IMR-90 (cell line): ENCODE measurements around the gene LEPROT. TPM values are rescaled to one million over a fixed set of nuclear protein-coding genes. Genes with fewer than 3 reads are reported as not detected.

ENCODE experiments used
- ATAC-seq: fragments of 200-7000 bp; cut with Tn5 transposase; 2 replicates; pipeline ENCODE4 v1.9.1; 2020; ENCODE audit warnings: low read depth, mild to moderate bottlenecking, moderate library complexity
- BruUV-seq: library from RNA; stranded (reverse); fragments of 400-500 nt; replicated peaks from 2 replicates; lab custom pipeline; 2021; lab: Mats Ljungman, UMichigan
- CTCF ChIA-PET: fragments of 300-600 bp; formaldehyde crosslinking; extraction: SDS; loops from one replicate; lab custom pipeline; 2021; ENCODE audit warnings: antibody characterized with exemption; lab: Yijun Ruan, JAX
- POLR2A ChIA-PET: fragments of 300-600 bp; sonication (Branson Sonifier 250); formaldehyde crosslinking; loops from one replicate; lab custom pipeline; 2022; ENCODE audit warnings: antibody characterized with exemption; ENCODE audit not compliant: unreplicated experiment; lab: Charles Lee
- DNase-seq: peaks from one replicate; pipeline ENCODE4 v3.0.0; 2013
- H2AFZ ChIP-seq: replicated peaks from 2 replicates; pipeline ENCODE3; 2013; ENCODE audit warnings: low read length, mild to moderate bottlenecking; ENCODE audit not compliant: poor library complexity
- H2AK5ac ChIP-seq: 2 replicates; pipeline ENCODE4 v1.6.1; 2013; ENCODE audit warnings: low read depth, low read length, inconsistent platforms
- H2AK9ac ChIP-seq: replicated peaks from 2 replicates; pipeline ENCODE3; 2013; ENCODE audit warnings: mild to moderate bottlenecking, low read depth, low read length, moderate library complexity; ENCODE audit not compliant: poor library complexity
- H2BK120ac ChIP-seq: 2 replicates; pipeline ENCODE4 v1.6.1; 2013; ENCODE audit warnings: low read depth, low read length, inconsistent platforms
- H2BK15ac ChIP-seq: 3 replicates; pipeline ENCODE4 v1.6.1; 2013; ENCODE audit warnings: low read depth, low read length, inconsistent platforms
- H2BK20ac ChIP-seq: 2 replicates; pipeline ENCODE4 v1.6.1; 2013; ENCODE audit warnings: low read depth, mild to moderate bottlenecking, inconsistent platforms, low read length, moderate library complexity
- H2BK5ac ChIP-seq: 2 replicates; pipeline ENCODE4 v1.6.1; 2013; ENCODE audit warnings: mild to moderate bottlenecking, low read depth, low read length, inconsistent platforms; ENCODE audit not compliant: poor library complexity, severe bottlenecking
- H3K14ac ChIP-seq: replicated peaks from 2 replicates; pipeline ENCODE4 v1.6.1; 2013; ENCODE audit warnings: low read depth, low read length, inconsistent platforms
- H3K18ac ChIP-seq: 2 replicates; pipeline ENCODE4 v1.6.1; 2013; ENCODE audit warnings: low read depth, low read length, control low read depth
- H3K23ac ChIP-seq: 2 replicates; pipeline ENCODE4 v1.6.1; 2013; ENCODE audit warnings: low read depth, low read length, inconsistent platforms
- H3K27ac ChIP-seq: 2 replicates; pipeline ENCODE4 v1.5.1; 2013; ENCODE audit warnings: mild to moderate bottlenecking, control low read depth, low read length; ENCODE audit not compliant: insufficient read depth
- H3K27me3 ChIP-seq: 2 replicates; pipeline ENCODE4 v1.6.1; 2013; ENCODE audit warnings: low read length; ENCODE audit not compliant: control insufficient read depth, insufficient read depth
- H3K36me3 ChIP-seq: 2 replicates; pipeline ENCODE4 v1.6.1; 2013; ENCODE audit warnings: low read length, mixed read lengths; ENCODE audit not compliant: control insufficient read depth, insufficient read depth
- H3K4ac ChIP-seq: 2 replicates; pipeline ENCODE4 v1.6.1; 2013; ENCODE audit warnings: low read depth, low read length, inconsistent platforms
- H3K4me1 ChIP-seq: 2 replicates; pipeline ENCODE4 v1.6.1; 2013; ENCODE audit warnings: low read length, mixed read lengths; ENCODE audit not compliant: control insufficient read depth, insufficient read depth
- H3K4me2 ChIP-seq: 2 replicates; pipeline ENCODE4 v1.6.1; 2013; ENCODE audit warnings: low read depth, mild to moderate bottlenecking, control low read depth, low read length, moderate library complexity
- H3K4me3 ChIP-seq: 2 replicates; pipeline ENCODE4 v1.5.1; 2013; ENCODE audit warnings: low read depth, mild to moderate bottlenecking, control low read depth, low read length, moderate library complexity; ENCODE audit not compliant: insufficient read depth
- H3K56ac ChIP-seq: 2 replicates; pipeline ENCODE4 v1.6.1; 2013; ENCODE audit warnings: low read length, inconsistent platforms; ENCODE audit not compliant: insufficient read depth; ENCODE audit errors: extremely low read depth
- H3K79me1 ChIP-seq, 2 experiments: 2 replicates each; pipeline ENCODE4 v1.6.1; 2013; ENCODE audit warnings: low read length in 2 of 2, inconsistent platforms in 1 of 2, low read depth in 1 of 2
- H3K9ac ChIP-seq: 2 replicates; pipeline ENCODE4 v1.6.1; 2013; ENCODE audit warnings: low read depth, low read length, control low read depth
- H3K9me1 ChIP-seq: 2 replicates; pipeline ENCODE4 v1.6.1; 2013; ENCODE audit warnings: low read length, inconsistent platforms; ENCODE audit not compliant: insufficient read depth
- H3K9me3 ChIP-seq: 2 replicates; pipeline ENCODE4 v1.6.1; 2013; ENCODE audit warnings: low read length; ENCODE audit not compliant: control insufficient read depth, insufficient read depth
- H4K20me1 ChIP-seq: 2 replicates; pipeline ENCODE4 v1.6.1; 2013; ENCODE audit warnings: low read length, inconsistent platforms; ENCODE audit not compliant: insufficient read depth
- H4K5ac ChIP-seq: 2 replicates; pipeline ENCODE4 v1.6.1; 2013; ENCODE audit warnings: mild to moderate bottlenecking, low read depth, low read length, control low read depth
- H4K8ac ChIP-seq, 2 experiments: 2 replicates each; pipeline ENCODE4 v1.6.1; 2013; ENCODE audit warnings: low read depth in 2 of 2, low read length in 2 of 2, control low read depth in 1 of 2, inconsistent platforms in 1 of 2
- H4K91ac ChIP-seq: 2 replicates; pipeline ENCODE4 v1.6.1; 2013; ENCODE audit warnings: low read depth, low read length, inconsistent platforms; ENCODE audit not compliant: insufficient read depth
- BHLHE40 ChIP-seq: fragments of 150-350 bp; IDR thresholded peaks from 2 replicates; pipeline ENCODE4 v1.6.1; 2016; ENCODE audit warnings: mild to moderate bottlenecking, low read depth, low read length
- CEBPB ChIP-seq: IDR thresholded peaks from 2 replicates; pipeline ENCODE4 v1.6.1; 2012; ENCODE audit warnings: low read depth, low read length, improper control_type of control experiment
- CHD1 ChIP-seq: IDR thresholded peaks from 2 replicates; pipeline ENCODE4 v1.6.1; 2012; ENCODE audit warnings: low read depth, low read length, improper control_type of control experiment
- CTCF ChIP-seq: conservative IDR thresholded peaks from 2 replicates; pipeline ENCODE4 v1.5.1; 2012; ENCODE audit warnings: mild to moderate bottlenecking, low read depth, low read length, improper control_type of control experiment
- FOS ChIP-seq: fragments of 150-350 bp; IDR thresholded peaks from 2 replicates; pipeline ENCODE4 v1.6.1; 2016; ENCODE audit warnings: low read depth, low read length
- MAFK ChIP-seq: IDR thresholded peaks from 2 replicates; pipeline ENCODE4 v1.6.1; 2012; ENCODE audit warnings: low read depth, low read length, improper control_type of control experiment
- MAZ ChIP-seq: IDR thresholded peaks from 2 replicates; pipeline ENCODE4 v1.6.1; 2012; ENCODE audit warnings: low read depth, mild to moderate bottlenecking, low read length, improper control_type of control experiment, moderate library complexity, borderline replicate concordance
- MXI1 ChIP-seq: IDR thresholded peaks from 2 replicates; pipeline ENCODE4 v1.6.1; 2012; ENCODE audit warnings: low read depth, mild to moderate bottlenecking, low read length, moderate library complexity, borderline replicate concordance
- NFE2L2 ChIP-seq: fragments of 150-350 bp; IDR thresholded peaks from 2 replicates; pipeline ENCODE4 v1.6.1; 2016; ENCODE audit warnings: low read depth, mild to moderate bottlenecking, low read length
- POLR2A ChIP-seq: IDR thresholded peaks from 2 replicates; pipeline ENCODE4 v1.6.1; 2012; ENCODE audit warnings: mild to moderate bottlenecking, low read depth, low read length
- RCOR1 ChIP-seq: IDR thresholded peaks from 2 replicates; pipeline ENCODE4 v1.6.1; 2012; ENCODE audit warnings: mild to moderate bottlenecking, low read length, improper control_type of control experiment; ENCODE audit not compliant: insufficient replicate concordance
- RFX5 ChIP-seq: IDR thresholded peaks from 2 replicates; pipeline ENCODE4 v1.8.0; 2012; ENCODE audit warnings: low read depth, mild to moderate bottlenecking, low read length, moderate library complexity
- SMC3 ChIP-seq: fragments of 150-350 bp; IDR thresholded peaks from 2 replicates; pipeline ENCODE4 v1.6.1; 2016; ENCODE audit warnings: low read depth, mild to moderate bottlenecking, antibody characterized with exemption, low read length, moderate library complexity
- WGBS, 2 experiments: methylation state at CpG; one replicate each; pipeline versions ENCODE4 v1.1.5 to v1.1.7; 2013; ENCODE audit warnings: missing lambda C conversion rate in 2 of 2; ENCODE audit not compliant: insufficient read length in 1 of 2; ENCODE audit errors: extremely low coverage in 2 of 2; 5-methylcytosine and 5-hydroxymethylcytosine counted together
- dilution Hi-C: fragments of 300-500 bp; cut with HindIII; formaldehyde crosslinking; loops from one replicate; pipeline ENCODE4 v1.14.3; 2018; ENCODE audit warnings: low sequenced_read_pairs; ENCODE audit not compliant: unreplicated experiment
- in situ Hi-C: fragments of 300-500 bp; cut with MboI; formaldehyde crosslinking; loops from 3 replicates; pipeline ENCODE4 v1.14.3; 2019; ENCODE audit warnings: low sequenced_read_pairs, inconsistent platforms, mixed read lengths
- intact Hi-C: fragments of 100-400 bp; cut with micrococcal nuclease; formaldehyde crosslinking; loops from 2 replicates; pipeline ENCODE4 v1.10.0; 2022
- polyA plus RNA-seq, 3 experiments: library from polyadenylated mRNA; depleted of rRNA; stranded (reverse); fragments of >200 nt; gene quantifications; 2 replicates each; pipeline ENCODE4 v1.2.3, GENCODE V29; 2012; ENCODE audit warnings: low replicate concordance in 1 of 3
- total RNA-seq: library from RNA; depleted of rRNA; stranded (reverse); fragments of >200 nt; gene quantifications from 2 replicates; pipeline ENCODE4 v1.2.3, GENCODE V29; 2012
- TF ChIP-seq, protein P1 (sequence below): fragments of 150-350 bp; IDR thresholded peaks from 2 replicates; pipeline ENCODE4 v1.6.1; 2017; ENCODE audit warnings: mild to moderate bottlenecking, antibody characterized with exemption, low read length, low read depth

Gene LEPROT
- total and polyA plus RNA-seq, 2 of the 4 experiments (the other 2 are of a cell fraction): 21.0 to 40.2 TPM

DNA sequence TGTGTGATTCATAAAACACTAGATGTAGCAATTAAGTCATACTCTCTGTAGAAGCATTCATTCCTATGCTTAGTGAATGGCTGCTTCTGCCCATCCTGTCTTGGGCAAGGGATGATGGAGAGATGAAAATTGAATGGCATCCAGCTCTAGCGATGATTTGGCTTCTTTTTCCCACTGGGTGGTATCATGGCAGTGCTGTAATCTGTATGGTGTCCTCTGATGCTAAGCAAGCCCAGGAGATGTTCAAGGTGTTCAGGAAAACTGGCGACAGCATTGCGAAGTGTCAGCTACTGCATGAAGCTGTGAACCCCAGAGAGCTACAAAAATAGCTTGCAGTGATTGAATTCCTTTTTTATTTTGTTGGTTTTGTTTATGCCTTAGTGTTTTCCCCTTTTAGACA, 48.9 kb upstream of the LEPROT start:
- no peak overlapping the region for H3K4me2 ChIP-seq
- H3K27ac ChIP-seq: no peak overlapping the region
- H3K27me3 ChIP-seq: no peaks in the 10 kb centered on the region
- ATAC-seq (no peak), DNase-seq (no peak)
- H3K79me1 ChIP-seq: no peaks in the 10 kb centered on the region
- H3K9ac ChIP-seq: no peak overlapping the region
- H4K8ac ChIP-seq: no peak overlapping the region
- dilution Hi-C loops (no loop called here), in situ Hi-C loops (no loop called here), intact Hi-C loops (no loop called here)
- no peaks in the 10 kb centered on the region for H3K9me3 ChIP-seq
- no peak overlapping the region for H2AK5ac ChIP-seq
- no peak overlapping the region for H2BK5ac ChIP-seq
- H2AFZ ChIP-seq: no peak overlapping the region
- H4K91ac ChIP-seq: no peak overlapping the region
- H3K18ac ChIP-seq: no peak overlapping the region
- no peaks in the 10 kb centered on the region for H3K36me3 ChIP-seq
- H3K23ac ChIP-seq: no peak overlapping the region
- CTCF ChIA-PET: interaction anchor here (0.6 kb wide), 1 partner anchor 287 kb away, joined by 3 read pairs; no protein-coding TSS in a partner anchor
- no peaks in the 10 kb centered on the region for H3K9me1 ChIP-seq
- H3K4me1 ChIP-seq: no peaks in the 10 kb centered on the region
- H3K56ac ChIP-seq: no peak overlapping the region
- no peak overlapping the region for H2BK120ac ChIP-seq
- H3K4me3 ChIP-seq: no peak overlapping the region
- no TSS peak for BruUV-seq
- no peak overlapping the region for H2AK9ac ChIP-seq
- no peaks in the 10 kb centered on the region for H4K20me1 ChIP-seq
- no peak overlapping the region for H2BK20ac ChIP-seq
- H3K14ac ChIP-seq: no peak overlapping the region
- POLR2A ChIA-PET: no interaction called here
- H3K4ac ChIP-seq: no peak overlapping the region
- WGBS, 2 experiments: no CpG with 5 or more reads among the region's 3 CpGs
- no peak overlapping the region for H2BK15ac ChIP-seq
- TF ChIP-seq CEBPB: no peak
- no peak for TF ChIP-seq POLR2A
- no peak for TF ChIP-seq CHD1
- TF ChIP-seq MAFK: no peak
- TF ChIP-seq, protein P1, sequence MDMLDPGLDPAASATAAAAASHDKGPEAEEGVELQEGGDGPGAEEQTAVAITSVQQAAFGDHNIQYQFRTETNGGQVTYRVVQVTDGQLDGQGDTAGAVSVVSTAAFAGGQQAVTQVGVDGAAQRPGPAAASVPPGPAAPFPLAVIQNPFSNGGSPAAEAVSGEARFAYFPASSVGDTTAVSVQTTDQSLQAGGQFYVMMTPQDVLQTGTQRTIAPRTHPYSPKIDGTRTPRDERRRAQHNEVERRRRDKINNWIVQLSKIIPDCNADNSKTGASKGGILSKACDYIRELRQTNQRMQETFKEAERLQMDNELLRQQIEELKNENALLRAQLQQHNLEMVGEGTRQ: no peak
- TF ChIP-seq CTCF: no peak
- TF ChIP-seq RCOR1: no peak
- TF ChIP-seq SMC3: no peak
- no peak for TF ChIP-seq MAZ
- TF ChIP-seq BHLHE40: no peak
- TF ChIP-seq RFX5: no peak
- no peak for TF ChIP-seq NFE2L2
- no peak for TF ChIP-seq FOS
- no peak for TF ChIP-seq MXI1
- no peak overlapping the region for H4K5ac ChIP-seq
